ENCODE data around the gene ANGPT4. TPM values are rescaled to one million over a fixed set of nuclear protein-coding genes. Genes with fewer than 3 reads are reported as not detected.

Gene ANGPT4
- total and polyA plus RNA-seq, 2 of the 13 experiments (the other 11 are each of a cell fraction or from before 2014, with no cell fraction given) = not detected

GRCh38 chr20:868279-868678 lies 47.9 kb downstream of the ANGPT4 start (continued):
- TF ChIP-seq ZNF503 (CRISPR knock-in tag; IDR thresholded peaks at IDR 0.05) (no peak), YEATS2 (CRISPR knock-in tag; IDR thresholded peaks at IDR 0.05; ENCODE audit: borderline replicate concordance) (no peak)

- Histone ChIP-seq H3K79me2 (ENCODE audit: insufficient read depth, low read length) (no peaks in the 10 kb centered on the region), H3K27ac (ENCODE audit: extremely low read length, insufficient read depth, low read length) (no peak overlapping the region), H3K9me3 (ENCODE audit: low read length) (no peaks in the 10 kb centered on the region), H3K4me2 (ENCODE audit: low read depth, low read length) (no peak overlapping the region), H3K27me3 (ENCODE audit: control insufficient read depth in 1 of 2, insufficient read depth in 2 of 2, low read length in 2 of 2) (no peaks in the 10 kb centered on the region; a peak in 1 of 5 replicates), H3K36me3 (replicated peaks in 1 of 2; ENCODE audit: control insufficient read depth in 1 of 2, insufficient read depth in 2 of 2, low read length in 2 of 2) (no peaks in the 10 kb centered on the region), H3K4me1 (ENCODE audit: insufficient read depth, low read length) (no peaks in the 10 kb centered on the region), H3K4me3 (replicated peaks in 1 of 3; ENCODE audit: insufficient read depth in 1 of 3, low read depth in 2 of 3, low read length in 3 of 3) (no peak overlapping the region), H3K9ac (ENCODE audit: insufficient read depth, low read depth, low read length) (no peak overlapping the region), H2AFZ (ENCODE audit: low read length) (no peak overlapping the region), H4K20me1 (ENCODE audit: insufficient read depth, low read length) (no peaks in the 10 kb centered on the region)
- 58% methylated on average over 1 of the region's 1 CpG for WGBS (ENCODE audit: low lambda C conversion rate)
- DNase-seq (ENCODE audit: low spot score) (no peak), FAIRE-seq (no peak), ATAC-seq (no peak; the same call in 2 of the 3 replicates)
- in situ Hi-C loops (cut with HindIII; ENCODE audit: extremely low pct_ligation_motif_present, low pct_unique_long_range_greater_than_20kb) (no loop called here), intact Hi-C loops (cut with micrococcal nuclease; ENCODE audit: unreplicated experiment) (no loop called here)
- ChIA-PET POLR2A (no interaction called here), CTCF (ENCODE audit: low intra/inter-chr PET ratio, low total read pairs) (no interaction called here)
- TF ChIP-seq CEBPB (IDR thresholded peaks at IDR 0.05; ENCODE audit: borderline replicate concordance, low read depth, low read length) (peak; percentile 51; the same call in 1 of the 2 replicates), ZSCAN22 (CRISPR knock-in tag; IDR thresholded peaks at IDR 0.05) (no peak)
- BruUV-seq (replicated peaks) = no TSS peak
These were observed 50.7 kb downstream of the ANGPT4 start for GRCh38 chr20:865440-865839.

- no peak for ATAC-seq
- no peak for TF ChIP-seq PTBP1 (IDR thresholded peaks at IDR 0.05; ENCODE audit: low read depth, low read length, poor library complexity, severe bottlenecking)
- TF ChIP-seq ZNF737 (CRISPR knock-in tag; IDR thresholded peaks at IDR 0.05; ENCODE audit: borderline replicate concordance) = no peak
- Histone ChIP-seq H3K4me2 (ENCODE audit: low read depth, low read length) (no peak overlapping the region), H3K9ac (ENCODE audit: insufficient read depth, low read depth, low read length) (no peak overlapping the region), H3K36me3 (replicated peaks in 1 of 2; ENCODE audit: control insufficient read depth in 1 of 2, insufficient read depth in 2 of 2, low read length in 2 of 2) (no peaks in the 10 kb centered on the region), H3K27ac (ENCODE audit: extremely low read length, insufficient read depth, low read length) (no peak overlapping the region), H3K27me3 (ENCODE audit: control insufficient read depth in 1 of 2, insufficient read depth in 2 of 2, low read length in 2 of 2) (peaks cover 0 to 14% of the 10 kb centered on the region in 2 experiments; a peak in 3 of 5 replicates), H4K20me1 (ENCODE audit: insufficient read depth, low read length) (no peaks in the 10 kb centered on the region), H3K4me3 (replicated peaks in 1 of 3; ENCODE audit: insufficient read depth in 1 of 3, low read depth in 2 of 3, low read length in 3 of 3) (no peak overlapping the region), H3K79me2 (ENCODE audit: insufficient read depth, low read length) (no peaks in the 10 kb centered on the region), H2AFZ (ENCODE audit: low read length) (no peak overlapping the region), H3K4me1 (ENCODE audit: insufficient read depth, low read length) (no peaks in the 10 kb centered on the region), H3K9me3 (ENCODE audit: low read length) (no peaks in the 10 kb centered on the region)
- FAIRE-seq = no peak
- in situ Hi-C loops (cut with HindIII; ENCODE audit: extremely low pct_ligation_motif_present, low pct_unique_long_range_greater_than_20kb) (no loop called here), intact Hi-C loops (cut with micrococcal nuclease; ENCODE audit: unreplicated experiment) (no loop called here)
- ChIA-PET POLR2A (no interaction called here), CTCF (ENCODE audit: low intra/inter-chr PET ratio, low total read pairs) (no interaction called here)
- DNase-seq (ENCODE audit: low spot score) = no peak
- 60% methylated on average over 2 of the region's 2 CpGs for WGBS (ENCODE audit: low lambda C conversion rate)
- no TSS peak for BruUV-seq (replicated peaks)
These were observed 55.2 kb downstream of the ANGPT4 start for GRCh38 chr20:860891-861290.
